Brain microvascular endothelial cell (primary cell): Measurements from ENCODE around the gene HOXB3.
A peak's percentile ranks its signal among the peaks of the same experiment; 100 is the strongest.

ENCODE experiments used
- DNase-seq: peaks from one replicate; pipeline ENCODE4 v3.0.0-alpha.2; 2020
- H3K27ac ChIP-seq: fragments of 250-450 bp; sonication (Bioruptor Pico); 2 replicates; pipeline ENCODE4 v1.5.1; 2020; ENCODE audit warnings: mild to moderate bottlenecking, moderate library complexity
- H3K27me3 ChIP-seq: fragments of 250-450 bp; sonication (Bioruptor Pico); replicated peaks from 2 replicates; pipeline ENCODE4 v1.5.1; 2020; ENCODE audit warnings: mild to moderate bottlenecking
- H3K36me3 ChIP-seq: fragments of 250-450 bp; sonication (Bioruptor Pico); replicated peaks from 2 replicates; pipeline ENCODE4 v1.5.1; 2020; ENCODE audit warnings: mild to moderate bottlenecking
- H3K4me3 ChIP-seq: 2 replicates; pipeline ENCODE4 v1.5.1; 2011; ENCODE audit warnings: low read depth, mild to moderate bottlenecking, control low read depth, low read length, moderate library complexity
- CTCF ChIP-seq: IDR thresholded peaks from 2 replicates; pipeline ENCODE4 v1.5.1; 2011; ENCODE audit warnings: low read depth, mild to moderate bottlenecking, moderate library complexity, low read length, control low read depth, inconsistent platforms; ENCODE audit errors: missing control alignments
- in situ Hi-C: cut with HindIII; loops from 2 replicates; pipeline ENCODE4 v1.10.0; 2017; ENCODE audit warnings: low sequenced_read_pairs, low pct_ligation_motif_present

The HOXB3 gene

GRCh38 chr17:48578616-48579470, 11.2 kb downstream of the HOXB3 start:
- peaks cover 92% of the 10 kb centered on the region for H3K27me3 ChIP-seq
- no peak overlapping the region for H3K27ac ChIP-seq
- H3K4me3 ChIP-seq, result peak overlapping the region; percentile 54
- H3K36me3 ChIP-seq, result no peaks in the 10 kb centered on the region
- no peak for TF ChIP-seq CTCF
- in situ Hi-C loops, result no loop called here
- no peak for DNase-seq

GRCh38 chr17:48577946-48578615, 12.0 kb downstream of the HOXB3 start, which contains the start of gene HOXB4:
HOXB4 (minus strand) TSS chr17:48578350; CDS start chr17:48578319, 31 bp downstream.
- no peaks in the 10 kb centered on the region for H3K36me3 ChIP-seq
- H3K4me3 ChIP-seq, result peak within 1 kb of the TSS; percentile 54
- no peak for DNase-seq
- H3K27ac ChIP-seq, result no peak within 1 kb of the TSS
- H3K27me3 ChIP-seq, result peaks cover 92% of the 10 kb centered on the region
- in situ Hi-C loops, result no loop called here
- TF ChIP-seq CTCF, result no peak

- peak overlapping the region; percentile 54 for H3K4me3 ChIP-seq
- peaks cover 92% of the 10 kb centered on the region for H3K27me3 ChIP-seq
- in situ Hi-C loops, result no loop called here
- H3K36me3 ChIP-seq, result no peaks in the 10 kb centered on the region
- H3K27ac ChIP-seq, result no peak overlapping the region
- DNase-seq, result no peak
- TF ChIP-seq CTCF, result no peak
Measured at GRCh38 chr17:48577330-48577945, 12.6 kb downstream of the HOXB3 start.

- Histone ChIP-seq H3K4me3 (peak overlapping the region; percentile 54), H3K27ac (no peak overlapping the region), H3K36me3 (no peaks in the 10 kb centered on the region), H3K27me3 (peaks cover 92% of the 10 kb centered on the region)
- DNase-seq, result no peak
- in situ Hi-C loops, result no loop called here
- TF ChIP-seq CTCF, result no peak
Measured at GRCh38 chr17:48576479-48577309, 13.3 kb downstream of the HOXB3 start.

- Histone ChIP-seq H3K27me3 (peaks cover 92% of the 10 kb centered on the region), H3K4me3 (peak overlapping the region; percentile 35), H3K36me3 (no peaks in the 10 kb centered on the region), H3K27ac (no peak overlapping the region)
- DNase-seq, result no peak
- in situ Hi-C loops, result no loop called here
- no peak for TF ChIP-seq CTCF
Measured at GRCh38 chr17:48575673-48576478, 14.2 kb downstream of the HOXB3 start.
